ENCODE measurements around the gene ESPL1. TPM values are rescaled to one million over a fixed set of nuclear protein-coding genes. Genes with fewer than 3 reads are reported as not detected.

Gene ESPL1
- total RNA-seq, 4 donors from 2014 or later: 0.13 to 2.3 (median 0.64) TPM

DNA sequence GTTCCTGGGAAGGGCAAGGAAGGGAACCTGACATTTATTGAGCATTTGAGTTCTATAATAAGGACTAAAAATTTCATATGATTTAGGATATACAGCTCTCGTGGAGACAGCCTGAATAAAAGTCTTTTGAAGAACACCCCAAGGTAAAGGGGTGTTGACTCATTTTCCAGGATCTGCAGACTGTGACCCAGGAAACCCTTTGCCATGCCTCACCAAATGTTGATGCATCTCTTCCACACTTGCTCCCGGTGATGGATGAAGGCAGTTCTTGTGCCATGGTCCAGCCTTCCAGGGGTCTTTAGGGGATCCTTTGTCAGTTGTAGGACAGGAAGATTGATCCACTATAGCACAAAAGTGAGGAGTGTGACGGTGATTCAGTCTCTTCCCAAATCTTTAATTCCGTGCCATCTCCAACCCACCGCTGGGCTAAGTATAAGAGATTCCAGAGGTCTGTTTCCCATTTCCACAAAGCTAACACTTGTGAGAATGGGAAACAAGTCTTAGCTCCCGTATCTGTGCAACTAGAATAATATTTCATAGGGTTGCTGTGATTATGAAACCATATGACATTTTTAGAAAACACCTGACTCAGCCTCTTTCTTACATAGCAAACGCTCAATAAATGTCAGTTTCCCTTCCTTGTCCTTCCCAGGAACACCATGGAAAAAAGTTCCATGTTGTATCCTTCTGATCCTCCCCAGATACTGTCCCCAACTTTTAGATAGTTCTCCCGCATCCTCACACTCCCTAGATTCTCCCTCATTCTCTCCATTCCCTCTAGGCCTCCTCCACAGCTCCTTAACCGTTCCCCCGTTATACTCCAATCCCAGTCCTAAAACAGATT is 52.5 kb downstream of the ESPL1 start:
- WGBS, 2 donors (ENCODE audit: low coverage in 1 of 2): 22 to 23% methylated on average over 8 to 9 of the region's 10 CpGs
- Histone ChIP-seq H3K27me3 (no peaks in the 10 kb centered on the region), H3K9me3 (no peaks in the 10 kb centered on the region), H3K27ac (peak overlapping the region; percentile 66 to 93 (median 90)), H3K4me3 (peak overlapping the region; percentile 52 to 68), H3K4me1 (peaks cover 4 to 58% (median 19%) of the 10 kb centered on the region in 3 donors), H3K36me3 (peaks cover 0 to 36% of the 10 kb centered on the region in 2 donors)
- ATAC-seq: no peak
- no peak for TF ChIP-seq EP300 (IDR thresholded peaks at IDR 0.05)
- no peak for TF ChIP-seq POLR2AphosphoS5 (IDR thresholded peaks at IDR 0.05)
- TF ChIP-seq, protein P1, sequence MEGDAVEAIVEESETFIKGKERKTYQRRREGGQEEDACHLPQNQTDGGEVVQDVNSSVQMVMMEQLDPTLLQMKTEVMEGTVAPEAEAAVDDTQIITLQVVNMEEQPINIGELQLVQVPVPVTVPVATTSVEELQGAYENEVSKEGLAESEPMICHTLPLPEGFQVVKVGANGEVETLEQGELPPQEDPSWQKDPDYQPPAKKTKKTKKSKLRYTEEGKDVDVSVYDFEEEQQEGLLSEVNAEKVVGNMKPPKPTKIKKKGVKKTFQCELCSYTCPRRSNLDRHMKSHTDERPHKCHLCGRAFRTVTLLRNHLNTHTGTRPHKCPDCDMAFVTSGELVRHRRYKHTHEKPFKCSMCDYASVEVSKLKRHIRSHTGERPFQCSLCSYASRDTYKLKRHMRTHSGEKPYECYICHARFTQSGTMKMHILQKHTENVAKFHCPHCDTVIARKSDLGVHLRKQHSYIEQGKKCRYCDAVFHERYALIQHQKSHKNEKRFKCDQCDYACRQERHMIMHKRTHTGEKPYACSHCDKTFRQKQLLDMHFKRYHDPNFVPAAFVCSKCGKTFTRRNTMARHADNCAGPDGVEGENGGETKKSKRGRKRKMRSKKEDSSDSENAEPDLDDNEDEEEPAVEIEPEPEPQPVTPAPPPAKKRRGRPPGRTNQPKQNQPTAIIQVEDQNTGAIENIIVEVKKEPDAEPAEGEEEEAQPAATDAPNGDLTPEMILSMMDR (IDR thresholded peaks at IDR 0.05): no peak
- TF ChIP-seq POLR2A (IDR thresholded peaks at IDR 0.05): no peak

- peaks cover 14% of the 10 kb centered on the region for H3K27me3 ChIP-seq
- peak overlapping the region; percentile 46 to 88 for H3K4me3 ChIP-seq
- 13 to 23% methylated on average over 10 to 17 of the region's 28 CpGs for WGBS, 2 donors (ENCODE audit: low coverage in 1 of 2)
- peaks cover 4 to 55% (median 19%) of the 10 kb centered on the region in 3 donors for H3K4me1 ChIP-seq
- no peak for ATAC-seq
- H3K9me3 ChIP-seq: no peaks in the 10 kb centered on the region
- H3K36me3 ChIP-seq: peaks cover 0 to 3% of the 10 kb centered on the region in 2 donors
- TF ChIP-seq EP300 (IDR thresholded peaks at IDR 0.05) (no peak), POLR2AphosphoS5 (IDR thresholded peaks at IDR 0.05) (no peak), POLR2A (IDR thresholded peaks at IDR 0.05) (no peak)
- TF ChIP-seq, protein P1 (IDR thresholded peaks at IDR 0.05): no peak
- H3K27ac ChIP-seq: peak overlapping the region; percentile 79 to 98 (median 92)
Measured at GRCh38 chr12:53324113-53324778, 56.1 kb downstream of the ESPL1 start.

GRCh38 chr12:53324779-53325510 is 56.8 kb downstream of the ESPL1 start:
- TF ChIP-seq, protein P1 (IDR thresholded peaks at IDR 0.05): peak in 3 of 4 experiments; percentile 85 to 94 (median 88)
- TF ChIP-seq EP300 (IDR thresholded peaks at IDR 0.05) (no peak), POLR2AphosphoS5 (IDR thresholded peaks at IDR 0.05) (peak; percentile 78), POLR2A (IDR thresholded peaks at IDR 0.05) (peak; percentile 88)
- Histone ChIP-seq H3K9me3 (no peaks in the 10 kb centered on the region), H3K36me3 (no peaks in the 10 kb centered on the region), H3K27me3 (peaks cover 14% of the 10 kb centered on the region), H3K4me3 (peak overlapping the region; percentile 46 to 88), H3K27ac (peak overlapping the region; percentile 79 to 98 (median 92)), H3K4me1 (peaks cover 4 to 48% (median 19%) of the 10 kb centered on the region in 3 donors)
- WGBS, 2 donors (ENCODE audit: low coverage in 1 of 2): 0% methylated on average over 1 of the region's 69 CpGs; no CpG with 5 or more reads in 1 of the 2 donors
- ATAC-seq: peak; percentile 85

- Histone ChIP-seq H3K9me3 (no peaks in the 10 kb centered on the region), H3K27ac (peak overlapping the region; percentile 79 to 98 (median 92)), H3K36me3 (no peaks in the 10 kb centered on the region), H3K27me3 (peaks cover 19% of the 10 kb centered on the region), H3K4me1 (peaks cover under 1 to 42% (median 15%) of the 10 kb centered on the region in 3 donors), H3K4me3 (peak overlapping the region; percentile 46 to 88)
- ATAC-seq: no peak
- TF ChIP-seq, protein P1 (IDR thresholded peaks at IDR 0.05): peak in 3 of 4 experiments; percentile 11 to 33 (median 23)
- TF ChIP-seq EP300 (IDR thresholded peaks at IDR 0.05) (no peak), POLR2AphosphoS5 (IDR thresholded peaks at IDR 0.05) (peak; percentile 25), POLR2A (IDR thresholded peaks at IDR 0.05) (peak; percentile 45 to 53)
- WGBS, 2 donors (ENCODE audit: low coverage in 1 of 2): no CpG with 5 or more reads among the region's 50 CpGs
Measured at GRCh38 chr12:53325511-53326061, 57.5 kb downstream of the ESPL1 start.

Data from gastroesophageal sphincter (tissue), 4 donors.